ENCODE results near the gene RABGAP1L. TPM values are rescaled to one million over a fixed set of nuclear protein-coding genes. Genes with fewer than 3 reads are reported as not detected.
"Not testable (repeated sequence)": the region's sequence is repeated elsewhere in the genome, so short reads cannot be mapped to it uniquely, and the experiment has no call there.

RABGAP1L gene
- total RNA-seq, 1 donor from 2014 or later: 46.0 TPM

DNA sequence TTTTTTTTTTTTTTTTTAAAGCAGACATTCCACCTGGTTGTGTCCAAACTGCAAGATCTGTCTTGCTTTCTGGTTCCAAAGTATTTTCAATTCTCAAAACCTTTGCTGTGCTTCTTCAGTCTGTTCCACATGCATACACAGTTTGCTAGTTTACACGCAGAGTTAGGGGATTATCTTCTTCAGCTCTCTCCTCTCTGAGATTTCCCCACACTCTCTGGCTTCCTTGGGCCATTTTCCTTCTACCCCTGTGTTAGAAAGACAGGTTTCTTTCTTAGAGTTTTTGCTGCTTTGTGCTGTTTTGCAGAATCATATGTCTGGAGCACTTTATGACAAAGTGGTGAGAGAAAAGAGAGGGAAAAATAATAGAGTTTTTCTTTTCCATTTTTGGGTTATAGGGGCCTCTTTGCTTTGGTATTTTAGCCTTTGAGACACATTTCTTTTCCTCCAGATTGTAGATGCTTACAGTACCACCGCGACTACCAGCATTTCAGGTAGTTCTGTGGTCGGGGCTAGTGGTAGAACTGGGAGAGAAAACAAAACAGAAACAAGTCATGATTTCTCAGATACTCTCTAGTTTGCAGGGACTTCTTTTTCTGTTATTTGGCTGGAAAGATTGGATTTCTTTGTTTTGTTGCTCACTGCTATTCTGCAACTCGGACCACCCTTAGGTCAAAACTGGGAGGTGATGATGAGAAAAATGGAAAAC is 66.3 kb downstream of the RABGAP1L start:
- H2AFZ ChIP-seq (replicated peaks): no peak overlapping the region
- H3K27ac Mint-ChIP-seq: no peak overlapping the region
- no peaks in the 10 kb centered on the region for H3K36me3 ChIP-seq
- no peaks in the 10 kb centered on the region for H3K27me3 ChIP-seq
- peak overlapping the region; percentile 48 for H3K27ac ChIP-seq
- peaks cover 12% of the 10 kb centered on the region for H3K36me3 Mint-ChIP-seq
- no peaks in the 10 kb centered on the region for H3K4me1 Mint-ChIP-seq
- H3K4me3 Mint-ChIP-seq: no peak overlapping the region
- H3K4me3 ChIP-seq: no peak overlapping the region
- no peaks in the 10 kb centered on the region for H3K9me3 ChIP-seq (ENCODE audit: low read depth)
- no peak overlapping the region for H3K4me2 ChIP-seq
- TF ChIP-seq EZH2 (IDR thresholded peaks at IDR 0.05) (no peak), EZH2phosphoT487 (IDR thresholded peaks at IDR 0.05) (no peak)
- TF ChIP-seq, protein P1, sequence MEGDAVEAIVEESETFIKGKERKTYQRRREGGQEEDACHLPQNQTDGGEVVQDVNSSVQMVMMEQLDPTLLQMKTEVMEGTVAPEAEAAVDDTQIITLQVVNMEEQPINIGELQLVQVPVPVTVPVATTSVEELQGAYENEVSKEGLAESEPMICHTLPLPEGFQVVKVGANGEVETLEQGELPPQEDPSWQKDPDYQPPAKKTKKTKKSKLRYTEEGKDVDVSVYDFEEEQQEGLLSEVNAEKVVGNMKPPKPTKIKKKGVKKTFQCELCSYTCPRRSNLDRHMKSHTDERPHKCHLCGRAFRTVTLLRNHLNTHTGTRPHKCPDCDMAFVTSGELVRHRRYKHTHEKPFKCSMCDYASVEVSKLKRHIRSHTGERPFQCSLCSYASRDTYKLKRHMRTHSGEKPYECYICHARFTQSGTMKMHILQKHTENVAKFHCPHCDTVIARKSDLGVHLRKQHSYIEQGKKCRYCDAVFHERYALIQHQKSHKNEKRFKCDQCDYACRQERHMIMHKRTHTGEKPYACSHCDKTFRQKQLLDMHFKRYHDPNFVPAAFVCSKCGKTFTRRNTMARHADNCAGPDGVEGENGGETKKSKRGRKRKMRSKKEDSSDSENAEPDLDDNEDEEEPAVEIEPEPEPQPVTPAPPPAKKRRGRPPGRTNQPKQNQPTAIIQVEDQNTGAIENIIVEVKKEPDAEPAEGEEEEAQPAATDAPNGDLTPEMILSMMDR (IDR thresholded peaks at IDR 0.05): no peak
- no peaks in the 10 kb centered on the region for H3F3A ChIP-seq (ENCODE audit: low read depth)
- H3K27me3 Mint-ChIP-seq (ENCODE audit: insufficient read depth, low read depth): peaks cover 4% of the 10 kb centered on the region
- no peaks in the 10 kb centered on the region for H3K4me1 ChIP-seq
- H3K9ac ChIP-seq: no peak overlapping the region
- no peaks in the 10 kb centered on the region for H4K20me1 ChIP-seq (ENCODE audit: low read depth)
- H3K79me2 ChIP-seq (ENCODE audit: low read depth): no peaks in the 10 kb centered on the region
- no peak for DNase-seq (ENCODE audit: low spot score)
- peaks cover 8% of the 10 kb centered on the region for H3K9me3 Mint-ChIP-seq

DNA sequence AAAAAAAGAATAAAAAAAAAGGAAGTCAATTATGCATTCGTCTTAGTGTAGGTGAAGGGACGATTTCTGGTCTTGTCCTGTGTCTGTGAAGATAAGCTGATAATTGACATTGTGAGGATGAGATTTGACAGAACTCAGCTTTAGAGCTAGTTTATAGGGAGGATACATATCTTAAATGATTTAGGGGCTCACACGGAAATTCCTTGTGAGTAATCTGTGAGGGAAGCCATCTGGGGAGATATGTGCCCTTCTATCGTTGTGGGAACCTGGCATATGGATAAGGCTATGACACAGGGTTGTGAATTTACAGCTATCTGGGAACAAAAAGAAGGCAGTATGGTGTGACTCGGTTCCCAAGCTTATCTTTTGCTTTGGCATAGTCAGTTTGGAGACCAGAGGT is 71.1 kb downstream of the RABGAP1L start:
- Mint-ChIP-seq H3K9me3 (peaks cover 5% of the 10 kb centered on the region), H3K4me1 (no peaks in the 10 kb centered on the region), H3K36me3 (peaks cover 11% of the 10 kb centered on the region), H3K27ac (no peak overlapping the region), H3K4me3 (no peak overlapping the region), H3K27me3 (ENCODE audit: insufficient read depth, low read depth) (peaks cover 2% of the 10 kb centered on the region)
- DNase-seq (ENCODE audit: low spot score): no peak
- Histone ChIP-seq H3K9ac (no peak overlapping the region), H3K4me3 (no peak overlapping the region), H3K4me1 (no peaks in the 10 kb centered on the region), H4K20me1 (ENCODE audit: low read depth) (no peaks in the 10 kb centered on the region), H3K27me3 (no peaks in the 10 kb centered on the region), H3F3A (ENCODE audit: low read depth) (no peaks in the 10 kb centered on the region), H2AFZ (replicated peaks) (no peak overlapping the region), H3K79me2 (ENCODE audit: low read depth) (no peaks in the 10 kb centered on the region), H3K27ac (no peak overlapping the region), H3K36me3 (no peaks in the 10 kb centered on the region), H3K4me2 (no peak overlapping the region), H3K9me3 (ENCODE audit: low read depth) (no peaks in the 10 kb centered on the region)
- TF ChIP-seq, protein P1 (IDR thresholded peaks at IDR 0.05): no peak
- TF ChIP-seq EZH2phosphoT487 (IDR thresholded peaks at IDR 0.05) (no peak), EZH2 (IDR thresholded peaks at IDR 0.05) (no peak)

DNA sequence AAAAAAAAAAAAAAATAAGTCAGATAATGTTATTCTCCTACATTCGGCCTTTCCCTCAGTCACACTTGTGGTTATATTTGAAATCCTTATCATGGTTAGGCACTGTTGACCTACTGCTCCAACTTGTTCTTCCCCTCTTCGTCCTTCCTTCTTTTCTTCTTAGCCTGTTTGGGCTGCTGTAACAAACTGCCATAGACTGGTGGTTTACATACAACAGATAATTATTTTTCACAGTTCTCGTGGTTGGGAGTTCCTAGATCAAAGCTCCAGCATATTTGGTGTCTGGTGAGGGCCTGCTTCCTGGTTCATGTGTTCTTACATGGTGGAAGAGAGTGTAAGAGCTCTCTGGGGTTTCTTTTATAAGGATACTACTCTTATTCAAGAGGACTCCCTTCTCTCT is 73.4 kb downstream of the RABGAP1L start:
- peaks cover 11% of the 10 kb centered on the region for H3K36me3 Mint-ChIP-seq
- no peaks in the 10 kb centered on the region for H3K4me1 Mint-ChIP-seq
- H3K9me3 Mint-ChIP-seq: peaks cover 5% of the 10 kb centered on the region
- no peak overlapping the region for H3K27ac ChIP-seq
- TF ChIP-seq, protein P1 (IDR thresholded peaks at IDR 0.05): no peak
- TF ChIP-seq EZH2 (IDR thresholded peaks at IDR 0.05) (no peak), EZH2phosphoT487 (IDR thresholded peaks at IDR 0.05) (no peak)
- H3K27me3 Mint-ChIP-seq (ENCODE audit: insufficient read depth, low read depth): no peaks in the 10 kb centered on the region
- no peak overlapping the region for H3K27ac Mint-ChIP-seq
- H3K4me2 ChIP-seq: no peak overlapping the region
- no peak overlapping the region for H3K4me3 Mint-ChIP-seq
- H3K9ac ChIP-seq: no peak overlapping the region
- no peak for DNase-seq (ENCODE audit: low spot score)
- no peak overlapping the region for H3K4me3 ChIP-seq
- H3K9me3 ChIP-seq (ENCODE audit: low read depth): no peaks in the 10 kb centered on the region
- H3F3A ChIP-seq (ENCODE audit: low read depth): no peaks in the 10 kb centered on the region
- H4K20me1 ChIP-seq (ENCODE audit: low read depth): no peaks in the 10 kb centered on the region
- H3K79me2 ChIP-seq (ENCODE audit: low read depth): no peaks in the 10 kb centered on the region
- H3K27me3 ChIP-seq: no peaks in the 10 kb centered on the region
- H3K36me3 ChIP-seq: no peaks in the 10 kb centered on the region
- H2AFZ ChIP-seq (replicated peaks): no peak overlapping the region
- H3K4me1 ChIP-seq: no peaks in the 10 kb centered on the region

DNA sequence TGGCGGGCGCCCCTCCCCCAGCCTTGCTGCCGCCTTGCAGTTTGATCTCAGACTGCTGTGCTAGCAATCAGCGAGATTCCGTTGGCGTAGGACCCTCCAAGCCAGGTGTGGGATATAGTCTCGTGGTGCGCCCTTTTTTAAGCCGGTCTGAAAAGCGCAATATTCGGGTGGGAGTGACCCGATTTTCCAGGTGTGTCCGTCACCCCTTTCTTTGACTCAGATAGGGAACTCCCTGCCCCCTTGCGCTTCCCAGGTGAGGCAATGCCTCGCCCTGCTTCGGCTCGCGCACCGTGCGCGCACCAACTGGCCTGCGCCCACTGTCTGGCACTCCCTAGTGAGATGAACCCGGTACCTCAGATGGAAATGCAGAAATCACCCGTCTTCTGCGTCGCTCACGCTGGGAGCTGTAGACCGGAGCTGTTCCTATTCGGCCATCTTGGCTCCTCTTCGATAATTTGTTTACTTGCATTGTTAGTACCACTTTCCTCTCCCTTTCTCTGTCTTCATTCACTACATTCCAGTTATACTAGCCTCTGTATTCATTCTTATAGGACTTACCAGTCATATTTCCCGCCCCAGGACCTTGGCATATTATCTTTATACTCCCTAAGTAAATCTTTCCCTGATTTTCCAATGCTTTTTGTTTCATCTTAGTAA is 79.7 kb downstream of the RABGAP1L start:
- H3K36me3 Mint-ChIP-seq; H4K20me1 ChIP-seq (ENCODE audit: low read depth); H3K9ac ChIP-seq; H3F3A ChIP-seq (ENCODE audit: low read depth); H3K9me3 Mint-ChIP-seq; H3K36me3 ChIP-seq; H3K27ac ChIP-seq; H3K9me3 ChIP-seq (ENCODE audit: low read depth); H3K27me3 ChIP-seq; DNase-seq (ENCODE audit: low spot score); H3K4me1 Mint-ChIP-seq; H3K27me3 Mint-ChIP-seq (ENCODE audit: insufficient read depth, low read depth); H3K4me1 ChIP-seq; H3K79me2 ChIP-seq (ENCODE audit: low read depth): not testable (repeated sequence)
- H3K4me2 ChIP-seq: peak overlapping the region; percentile 38
- H3K27ac Mint-ChIP-seq: peak overlapping the region; percentile 16
- peak overlapping the region; percentile 1 for H3K4me3 Mint-ChIP-seq
- H2AFZ ChIP-seq (replicated peaks): peak overlapping the region; percentile 63
- H3K4me3 ChIP-seq: peak overlapping the region; percentile 32
